Stimulated activated CD8-positive, alpha-beta memory T cell treated with anti-CD3 and anti-CD28 coated beads, Interleukin-4, amount 100 ng/mL, for 48 hours (primary cell): ENCODE results near the gene MAG.
A peak's percentile ranks its signal among the peaks of the same experiment; 100 is the strongest.
"Not testable (repeated sequence)": the region's sequence is repeated elsewhere in the genome, so short reads cannot be mapped to it uniquely, and the experiment has no call there.

Experiments
- DNase-seq: peaks from one replicate; pipeline ENCODE4 v3.0.0-alpha.2; 2020

Gene MAG

GRCh38 chr19:35284153-35285094, 7.5 kb upstream of the MAG start:
- DNase-seq, result no peak

- DNase-seq, result no peak
Measured at GRCh38 chr19:35285095-35285449, 6.9 kb upstream of the MAG start.

- not testable (repeated sequence) for DNase-seq
Measured at GRCh38 chr19:35285465-35285864, 6.5 kb upstream of the MAG start.

- DNase-seq, result not testable (repeated sequence)
Measured at GRCh38 chr19:35286101-35286500, 5.9 kb upstream of the MAG start.

- no peak for DNase-seq
Measured at GRCh38 chr19:35287713-35288112, 4.2 kb upstream of the MAG start.

GRCh38 chr19:35288331-35288730, 3.6 kb upstream of the MAG start:
- DNase-seq, result no peak

- no peak for DNase-seq
Measured at GRCh38 chr19:35288906-35289305, 3.1 kb upstream of the MAG start.

GRCh38 chr19:35290381-35291127, 1.4 kb upstream of the MAG start:
- DNase-seq, result no peak

- no peak for DNase-seq
Measured at GRCh38 chr19:35291259-35291658, 702 bp upstream of the MAG start.

- no peak for DNase-seq
Measured at GRCh38 chr19:35292421-35293362, 731 bp downstream of the MAG start.

GRCh38 chr19:35293363-35293739, 1.4 kb downstream of the MAG start:
- no peak for DNase-seq

- DNase-seq, result no peak
Measured at GRCh38 chr19:35293808-35294207, 1.8 kb downstream of the MAG start.

GRCh38 chr19:35294328-35294727, 2.4 kb downstream of the MAG start:
- DNase-seq, result no peak

- DNase-seq, result no peak
Measured at GRCh38 chr19:35294859-35295791, 3.2 kb downstream of the MAG start.

- peak; percentile 53 for DNase-seq
Measured at GRCh38 chr19:35295792-35296462, 4.0 kb downstream of the MAG start.

GRCh38 chr19:35296644-35297514, 4.9 kb downstream of the MAG start:
- no peak for DNase-seq

GRCh38 chr19:35297515-35297848, 5.5 kb downstream of the MAG start:
- DNase-seq, result no peak

GRCh38 chr19:35297922-35298321, 6.0 kb downstream of the MAG start:
- DNase-seq, result no peak

- no peak for DNase-seq
Measured at GRCh38 chr19:35298561-35298972, 6.6 kb downstream of the MAG start.
